ENCODE measurements around the gene ZC4H2. TPM values are rescaled to one million over a fixed set of nuclear protein-coding genes. Genes with fewer than 3 reads are reported as not detected.

Gene ZC4H2
- total and polyA plus RNA-seq, 2 donors from 2014 or later = 8.7 to 9.6 TPM

- FAIRE-seq = no peak
These were observed 109.0 kb downstream of the ZC4H2 start for GRCh38 chrX:64867217-64867616.

More at GRCh38 chrX:64867217-64867616, 109.0 kb downstream of the ZC4H2 start:
- no peaks in the 10 kb centered on the region for H3K4me1 ChIP-seq (ENCODE audit: control insufficient read depth in 2 of 3, insufficient read depth in 2 of 3, low read depth in 1 of 3, low read length in 3 of 3)
- H3K9ac ChIP-seq (ENCODE audit: low read length in 3 of 3) = no peak overlapping the region
- no peaks in the 10 kb centered on the region for H3K36me3 ChIP-seq (ENCODE audit: control insufficient read depth in 2 of 3, insufficient read depth in 3 of 3, low read length in 3 of 3)
- H3K27me3 ChIP-seq (ENCODE audit: control insufficient read depth, insufficient read depth, low read length) = no peaks in the 10 kb centered on the region
- no peak overlapping the region for H3K4me3 ChIP-seq (ENCODE audit: low read length in 3 of 3)
- intact Hi-C loops (cut with DNase I) = no loop called here
- H3K27ac ChIP-seq (ENCODE audit: low read depth in 2 of 2, low read length in 2 of 2) = no peak overlapping the region
- no peaks in the 10 kb centered on the region for H3K9me3 ChIP-seq (ENCODE audit: control insufficient read depth in 2 of 3, insufficient read depth in 1 of 3, low read length in 3 of 3)
- DNase-seq = no peak
- TF ChIP-seq CTCF (IDR thresholded peaks at IDR 0.05; ENCODE audit: borderline replicate concordance, extremely low read depth, insufficient read depth) = no peak

Other genes with a start within 250 kb of the ZC4H2 start
- gene ZC3H12B, start 58.4 kb upstream of the ZC4H2 start, total RNA-seq = 3.4 TPM
- gene ZC3H12B, start 58.4 kb upstream of the ZC4H2 start, polyA plus RNA-seq (ENCODE audit: insufficient read depth, low read depth, low replicate concordance) = 0.67 TPM

Measured in kidney (tissue), 14 donors.